Testis (tissue), 2 donors: ENCODE measurements around the gene DYNC1I1.

Source experiments
- POLR2A ChIP-seq: fragments of 450-650 bp; IDR thresholded peaks from one replicate; pipeline ENCODE4 v1.6.1; 2017; ENCODE audit warnings: antibody characterized with exemption, mild to moderate bottlenecking, moderate library complexity
- TF ChIP-seq, protein P1 (sequence below), 3 experiments: fragments of 450-650 bp in 2 of 3; fragments of 200-600 bp in 1 of 3; sonication (generic) in 1 of 3; IDR thresholded peaks; one replicate each; pipeline ENCODE4 v1.5.1; 2016 to 2019; ENCODE audit warnings: antibody characterized with exemption in 3 of 3, mild to moderate bottlenecking in 2 of 3, moderate library complexity in 1 of 3

DNA sequence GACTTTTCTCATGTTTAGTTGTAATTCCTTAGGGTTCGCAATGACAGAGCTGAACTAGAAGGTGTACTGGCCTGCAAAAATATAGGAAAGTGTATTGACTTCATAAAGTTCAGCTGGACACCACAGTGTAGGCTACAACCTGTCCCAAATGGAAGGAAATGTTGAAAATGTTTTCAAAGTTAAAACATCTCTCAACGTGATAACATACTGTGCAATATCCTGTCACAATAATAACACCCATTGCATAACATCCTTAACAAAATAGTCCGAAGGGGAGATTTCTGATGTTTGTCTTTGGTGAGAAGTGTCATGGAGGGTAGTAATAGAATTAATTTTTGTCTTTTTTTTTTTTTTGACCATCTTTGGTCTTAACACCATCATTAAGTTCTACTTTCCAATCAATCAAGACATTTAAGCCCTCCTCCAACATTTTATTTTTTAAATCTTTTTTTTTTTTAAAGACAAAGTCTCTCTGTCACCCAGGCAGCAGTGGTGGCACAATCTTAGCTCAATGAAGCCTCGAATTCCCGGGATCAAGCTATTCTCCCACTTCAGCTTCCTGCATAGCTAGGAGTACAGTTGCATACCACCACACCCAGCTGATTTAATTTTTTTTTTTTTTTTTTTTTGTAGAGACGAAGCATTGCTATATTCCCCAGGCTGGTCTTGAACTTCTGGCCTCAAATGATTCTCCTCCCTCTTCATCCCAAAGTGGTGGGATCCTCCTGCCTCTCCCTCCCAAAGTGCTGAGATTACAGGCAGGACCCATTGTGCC is 45.7 kb downstream of the DYNC1I1 start:
- TF ChIP-seq, protein P1, sequence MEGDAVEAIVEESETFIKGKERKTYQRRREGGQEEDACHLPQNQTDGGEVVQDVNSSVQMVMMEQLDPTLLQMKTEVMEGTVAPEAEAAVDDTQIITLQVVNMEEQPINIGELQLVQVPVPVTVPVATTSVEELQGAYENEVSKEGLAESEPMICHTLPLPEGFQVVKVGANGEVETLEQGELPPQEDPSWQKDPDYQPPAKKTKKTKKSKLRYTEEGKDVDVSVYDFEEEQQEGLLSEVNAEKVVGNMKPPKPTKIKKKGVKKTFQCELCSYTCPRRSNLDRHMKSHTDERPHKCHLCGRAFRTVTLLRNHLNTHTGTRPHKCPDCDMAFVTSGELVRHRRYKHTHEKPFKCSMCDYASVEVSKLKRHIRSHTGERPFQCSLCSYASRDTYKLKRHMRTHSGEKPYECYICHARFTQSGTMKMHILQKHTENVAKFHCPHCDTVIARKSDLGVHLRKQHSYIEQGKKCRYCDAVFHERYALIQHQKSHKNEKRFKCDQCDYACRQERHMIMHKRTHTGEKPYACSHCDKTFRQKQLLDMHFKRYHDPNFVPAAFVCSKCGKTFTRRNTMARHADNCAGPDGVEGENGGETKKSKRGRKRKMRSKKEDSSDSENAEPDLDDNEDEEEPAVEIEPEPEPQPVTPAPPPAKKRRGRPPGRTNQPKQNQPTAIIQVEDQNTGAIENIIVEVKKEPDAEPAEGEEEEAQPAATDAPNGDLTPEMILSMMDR (IDR thresholded peaks at IDR 0.05) = no peak
- no peak for TF ChIP-seq POLR2A
